Liver (tissue), 9 donors: ENCODE data around the gene MAPKBP1. TPM values are rescaled to one million over a fixed set of nuclear protein-coding genes. Genes with fewer than 3 reads are reported as not detected.

Experiments used
- DNase-seq: peaks from one replicate; pipeline ENCODE4 v3.0.0-alpha.2; 2017; ENCODE audit warnings: low spot score
- H3K27ac ChIP-seq, 2 donors: one replicate each; pipeline ENCODE4 v1.7.0; 2013; ENCODE audit warnings: inconsistent platforms in 2 of 2, low read length in 2 of 2, control low read depth in 1 of 2, low read depth in 1 of 2, mild to moderate bottlenecking in 1 of 2
- H3K27me3 ChIP-seq, 4 donors: one replicate each; pipeline versions ENCODE4 v1.6.1 to v1.7.0; 2013; ENCODE audit warnings: low read length in 3 of 4, inconsistent platforms in 1 of 4, mild to moderate bottlenecking in 1 of 4, moderate library complexity in 1 of 4; ENCODE audit not compliant: control insufficient read depth in 4 of 4, insufficient read depth in 4 of 4
- H3K36me3 ChIP-seq, 4 donors: one replicate each; pipeline versions ENCODE4 v1.6.1 to v1.7.0; 2013; ENCODE audit warnings: low read length in 3 of 4, mild to moderate bottlenecking in 3 of 4, low read depth in 1 of 4, moderate library complexity in 1 of 4; ENCODE audit not compliant: control insufficient read depth in 4 of 4, insufficient read depth in 3 of 4
- H3K4me1 ChIP-seq, 4 donors: one replicate each; pipeline versions ENCODE4 v1.6.1 to v1.7.0; 2013; ENCODE audit warnings: low read length in 3 of 4, mild to moderate bottlenecking in 3 of 4, moderate library complexity in 1 of 4; ENCODE audit not compliant: control insufficient read depth in 4 of 4, insufficient read depth in 4 of 4
- H3K4me3 ChIP-seq, 3 donors: one replicate each; pipeline versions ENCODE4 v1.6.1 to v1.7.0; 2013; ENCODE audit warnings: low read length in 3 of 3, control low read depth in 1 of 3, low read depth in 1 of 3, mild to moderate bottlenecking in 1 of 3
- H3K9ac ChIP-seq, 2 donors: one replicate each; pipeline ENCODE4 v1.7.0; 2013; ENCODE audit warnings: low read length in 2 of 2, mild to moderate bottlenecking in 2 of 2, moderate library complexity in 2 of 2, control low read depth in 1 of 2, low read depth in 1 of 2
- H3K9me3 ChIP-seq, 4 donors: one replicate each; pipeline versions ENCODE4 v1.6.1 to v1.7.0; 2013; ENCODE audit warnings: low read length in 3 of 4; ENCODE audit not compliant: control insufficient read depth in 4 of 4
- ATF3 ChIP-seq: IDR thresholded peaks from 2 replicates; pipeline ENCODE4 v1.6.1; 2016; ENCODE audit warnings: antibody characterized with exemption
- NR2F2 ChIP-seq: IDR thresholded peaks from 2 replicates; pipeline ENCODE4 v1.6.1; 2016; ENCODE audit warnings: antibody characterized with exemption
- RAD21 ChIP-seq, 2 donors: IDR thresholded peaks; 2 replicates each; pipeline ENCODE4 v1.6.1; 2016; ENCODE audit warnings: antibody characterized with exemption in 2 of 2, mild to moderate bottlenecking in 2 of 2
- SP1 ChIP-seq: IDR thresholded peaks from 2 replicates; pipeline ENCODE4 v1.6.1; 2018; ENCODE audit warnings: antibody characterized with exemption, mild to moderate bottlenecking
- TAF1 ChIP-seq: conservative IDR thresholded peaks from 2 replicates; pipeline ENCODE4 v1.6.1; 2016; ENCODE audit warnings: antibody characterized with exemption, mild to moderate bottlenecking
- YY1 ChIP-seq: IDR thresholded peaks from 2 replicates; pipeline ENCODE4 v1.6.1; 2016; ENCODE audit warnings: antibody characterized with exemption, mild to moderate bottlenecking
- WGBS: extraction: QIAGEN DNeasy Blood & Tissue Kit; methylation state at CpG from one replicate; pipeline ENCODE4 v1.1.7; 2013; 5-methylcytosine and 5-hydroxymethylcytosine counted together
- polyA plus RNA-seq, 2 donors: library from polyadenylated mRNA; stranded (reverse) in 1 of 2; unstranded in 1 of 2; fragments of 200-250 nt in 1 of 2; fragments of >200 nt in 1 of 2; fragmentation: Nextera tagmentation in 1 of 2; extraction: Ambion mirVana in 1 of 2; gene quantifications; one replicate each; pipeline versions ENCODE4 v1.2.1 to v1.2.3, GENCODE V29; 2013 to 2015
- total RNA-seq, 2 donors: library from RNA; depleted of rRNA; stranded (reverse); fragments of >200 nt; gene quantifications; one replicate each; pipeline ENCODE4 v1.2.3, GENCODE V29; 2014
- TF ChIP-seq, protein P1 (sequence below): IDR thresholded peaks from 2 replicates; pipeline ENCODE4 v1.6.1; 2016; ENCODE audit warnings: antibody characterized with exemption
- TF ChIP-seq, protein P2 (sequence below): IDR thresholded peaks from 2 replicates; pipeline ENCODE4 v1.6.1; 2016; ENCODE audit warnings: antibody characterized with exemption, mild to moderate bottlenecking
- donor health status: healthy.
- donor health status: healthy.
- donor health status: healthy.
- donor health status: healthy.
- donor health status: healthy.

The MAPKBP1 gene
- total and polyA plus RNA-seq, 4 donors: 0.89 to 10.3 (median 2.7) TPM

DNA sequence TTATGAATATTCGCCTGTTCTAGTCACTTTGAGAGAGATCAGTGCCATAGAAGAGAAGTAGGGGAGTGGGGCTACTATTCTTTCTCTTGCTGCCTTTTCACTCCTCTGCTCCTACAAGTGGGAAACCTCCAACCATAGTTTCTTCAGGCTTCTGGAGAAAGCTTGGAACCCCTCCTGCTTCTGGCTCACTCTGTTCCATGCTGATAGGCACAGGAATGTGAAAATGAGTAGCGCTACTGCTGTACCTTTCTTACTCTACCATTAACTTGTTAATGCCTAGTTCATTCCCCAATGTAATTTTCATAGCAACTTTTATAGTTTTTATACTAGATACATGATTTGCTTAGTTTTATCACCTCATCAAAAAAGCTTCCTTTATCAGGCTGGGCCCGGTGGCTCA, 26.9 kb downstream of the MAPKBP1 start:
- TF ChIP-seq YY1: no peak
- Histone ChIP-seq H3K36me3 (peaks cover 0 to 3% (median 0%) of the 10 kb centered on the region in 4 donors), H3K27me3 (no peaks in the 10 kb centered on the region), H3K9ac (no peak overlapping the region), H3K9me3 (no peaks in the 10 kb centered on the region), H3K4me3 (no peak overlapping the region), H3K27ac (no peak overlapping the region), H3K4me1 (no peaks in the 10 kb centered on the region)
- 95% methylated on average over 3 of the region's 3 CpGs for WGBS
- no peak for DNase-seq

DNA sequence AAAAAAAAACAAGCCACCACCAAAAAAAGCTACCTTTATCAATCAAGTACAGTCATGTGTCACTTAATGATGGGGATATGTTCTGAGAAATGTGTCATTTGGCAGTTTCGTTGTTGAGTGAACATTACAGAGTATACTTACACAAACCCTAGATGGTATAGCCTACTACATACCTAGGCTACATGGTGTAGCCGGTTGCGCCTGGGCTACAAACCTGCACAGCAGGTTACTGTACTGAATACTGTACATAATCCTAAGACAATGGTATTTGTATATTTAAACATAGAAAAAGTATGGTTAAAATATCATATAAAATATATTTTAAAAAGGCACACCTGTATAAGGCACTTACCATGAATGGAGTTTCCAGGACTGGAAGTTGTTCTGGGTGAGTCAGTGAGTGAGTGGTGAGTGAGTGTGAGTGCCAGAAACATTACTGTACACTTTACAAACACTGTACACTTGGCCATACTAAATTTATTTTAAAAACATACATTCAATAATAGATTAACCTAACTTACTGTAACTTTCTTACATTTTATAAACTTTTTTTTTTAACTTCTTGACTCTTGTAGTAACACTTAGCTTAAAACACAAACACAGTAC, 27.7 kb downstream of the MAPKBP1 start:
- TF ChIP-seq RAD21 (IDR thresholded peaks at IDR 0.05) (no peak), TAF1 (no peak)
- Histone ChIP-seq H3K9me3 (no peaks in the 10 kb centered on the region), H3K9ac (no peak overlapping the region), H3K4me1 (no peaks in the 10 kb centered on the region), H3K4me3 (no peak overlapping the region), H3K27ac (no peak overlapping the region), H3K27me3 (no peaks in the 10 kb centered on the region), H3K36me3 (peaks cover 0 to 3% (median 0%) of the 10 kb centered on the region in 4 donors)
- no peak for DNase-seq
- 97% methylated on average over 3 of the region's 3 CpGs for WGBS

GRCh38 chr15:41804361-41804760, 30.1 kb downstream of the MAPKBP1 start:
- Histone ChIP-seq H3K9ac (no peak overlapping the region), H3K9me3 (no peaks in the 10 kb centered on the region), H3K27me3 (no peaks in the 10 kb centered on the region), H3K27ac (no peak overlapping the region), H3K4me1 (no peaks in the 10 kb centered on the region), H3K4me3 (no peak overlapping the region), H3K36me3 (peaks cover 0 to 3% (median 0%) of the 10 kb centered on the region in 4 donors)
- no peak for TF ChIP-seq YY1
- TF ChIP-seq, protein P1, sequence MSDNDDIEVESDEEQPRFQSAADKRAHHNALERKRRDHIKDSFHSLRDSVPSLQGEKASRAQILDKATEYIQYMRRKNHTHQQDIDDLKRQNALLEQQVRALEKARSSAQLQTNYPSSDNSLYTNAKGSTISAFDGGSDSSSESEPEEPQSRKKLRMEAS: no peak
- no peak for TF ChIP-seq SP1
- TF ChIP-seq ATF3: no peak
- no peak for TF ChIP-seq NR2F2
- TF ChIP-seq, protein P2, sequence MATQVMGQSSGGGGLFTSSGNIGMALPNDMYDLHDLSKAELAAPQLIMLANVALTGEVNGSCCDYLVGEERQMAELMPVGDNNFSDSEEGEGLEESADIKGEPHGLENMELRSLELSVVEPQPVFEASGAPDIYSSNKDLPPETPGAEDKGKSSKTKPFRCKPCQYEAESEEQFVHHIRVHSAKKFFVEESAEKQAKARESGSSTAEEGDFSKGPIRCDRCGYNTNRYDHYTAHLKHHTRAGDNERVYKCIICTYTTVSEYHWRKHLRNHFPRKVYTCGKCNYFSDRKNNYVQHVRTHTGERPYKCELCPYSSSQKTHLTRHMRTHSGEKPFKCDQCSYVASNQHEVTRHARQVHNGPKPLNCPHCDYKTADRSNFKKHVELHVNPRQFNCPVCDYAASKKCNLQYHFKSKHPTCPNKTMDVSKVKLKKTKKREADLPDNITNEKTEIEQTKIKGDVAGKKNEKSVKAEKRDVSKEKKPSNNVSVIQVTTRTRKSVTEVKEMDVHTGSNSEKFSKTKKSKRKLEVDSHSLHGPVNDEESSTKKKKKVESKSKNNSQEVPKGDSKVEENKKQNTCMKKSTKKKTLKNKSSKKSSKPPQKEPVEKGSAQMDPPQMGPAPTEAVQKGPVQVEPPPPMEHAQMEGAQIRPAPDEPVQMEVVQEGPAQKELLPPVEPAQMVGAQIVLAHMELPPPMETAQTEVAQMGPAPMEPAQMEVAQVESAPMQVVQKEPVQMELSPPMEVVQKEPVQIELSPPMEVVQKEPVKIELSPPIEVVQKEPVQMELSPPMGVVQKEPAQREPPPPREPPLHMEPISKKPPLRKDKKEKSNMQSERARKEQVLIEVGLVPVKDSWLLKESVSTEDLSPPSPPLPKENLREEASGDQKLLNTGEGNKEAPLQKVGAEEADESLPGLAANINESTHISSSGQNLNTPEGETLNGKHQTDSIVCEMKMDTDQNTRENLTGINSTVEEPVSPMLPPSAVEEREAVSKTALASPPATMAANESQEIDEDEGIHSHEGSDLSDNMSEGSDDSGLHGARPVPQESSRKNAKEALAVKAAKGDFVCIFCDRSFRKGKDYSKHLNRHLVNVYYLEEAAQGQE: no peak
- DNase-seq: no peak
- WGBS: 97% methylated on average over 2 of the region's 2 CpGs
